IPS-NIHi7 (cell line): Measurements from ENCODE around the gene SATL1.
"Not testable (repeated sequence)": the region's sequence is repeated elsewhere in the genome, so short reads cannot be mapped to it uniquely, and the experiment has no call there.

ENCODE experiments used
- DNase-seq: peaks from one replicate; pipeline ENCODE4 v3.0.0; 2012; ENCODE audit warnings: mixed read lengths; ENCODE audit errors: extremely low spot score

Gene SATL1

GRCh38 chrX:85111347-85111746, 132.2 kb downstream of the SATL1 start:
- peak; percentile 10 for DNase-seq

- DNase-seq: peak; percentile 56
These were observed 134.3 kb downstream of the SATL1 start for GRCh38 chrX:85109235-85109634.

DNA sequence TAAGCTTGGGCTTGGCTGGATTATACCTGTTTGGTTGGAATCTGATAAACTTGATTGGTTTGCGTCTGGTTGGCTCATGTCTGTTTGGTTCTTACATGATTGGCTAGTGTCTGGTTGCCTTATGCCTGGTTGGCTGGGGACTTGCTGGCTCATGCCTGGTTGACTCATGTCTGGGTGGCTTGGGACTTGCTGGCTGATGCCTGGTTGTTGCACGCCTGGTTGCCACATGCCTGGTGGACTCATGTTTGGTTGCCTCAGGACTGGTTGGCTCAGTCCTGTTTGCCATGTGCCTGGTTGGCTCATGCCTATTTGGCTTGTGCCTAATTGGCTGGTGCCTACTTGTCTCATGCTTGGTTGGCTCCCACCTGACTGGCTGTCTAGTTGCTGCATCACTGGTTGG, 135.4 kb downstream of the SATL1 start:
- DNase-seq: no peak

GRCh38 chrX:85107407-85107806, 136.2 kb downstream of the SATL1 start:
- no peak for DNase-seq

DNA sequence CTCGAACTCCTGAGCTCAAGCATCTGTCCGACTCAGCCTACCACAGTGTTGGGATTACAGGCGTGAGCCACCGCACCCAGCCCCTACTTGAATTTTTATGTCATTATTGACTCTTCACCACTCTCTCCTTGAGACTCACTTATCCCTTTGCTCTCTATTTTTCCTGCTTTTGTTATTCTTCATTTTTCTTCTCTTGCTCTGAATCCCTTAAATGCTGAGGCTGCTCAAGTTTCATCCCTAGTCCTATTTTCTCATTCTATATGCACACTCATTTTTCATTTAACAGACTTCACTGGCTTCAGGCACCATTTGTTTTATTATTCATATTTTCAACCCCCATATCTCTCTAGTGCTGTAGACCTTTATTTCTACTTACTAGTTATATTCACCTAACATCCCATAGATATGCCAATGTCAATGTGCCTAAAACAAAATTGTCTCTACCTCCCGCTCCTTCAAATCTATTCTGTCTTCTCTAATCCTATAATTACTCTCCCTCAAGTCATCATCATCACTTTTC, 154.2 kb downstream of the SATL1 start:
- DNase-seq: no peak

DNA sequence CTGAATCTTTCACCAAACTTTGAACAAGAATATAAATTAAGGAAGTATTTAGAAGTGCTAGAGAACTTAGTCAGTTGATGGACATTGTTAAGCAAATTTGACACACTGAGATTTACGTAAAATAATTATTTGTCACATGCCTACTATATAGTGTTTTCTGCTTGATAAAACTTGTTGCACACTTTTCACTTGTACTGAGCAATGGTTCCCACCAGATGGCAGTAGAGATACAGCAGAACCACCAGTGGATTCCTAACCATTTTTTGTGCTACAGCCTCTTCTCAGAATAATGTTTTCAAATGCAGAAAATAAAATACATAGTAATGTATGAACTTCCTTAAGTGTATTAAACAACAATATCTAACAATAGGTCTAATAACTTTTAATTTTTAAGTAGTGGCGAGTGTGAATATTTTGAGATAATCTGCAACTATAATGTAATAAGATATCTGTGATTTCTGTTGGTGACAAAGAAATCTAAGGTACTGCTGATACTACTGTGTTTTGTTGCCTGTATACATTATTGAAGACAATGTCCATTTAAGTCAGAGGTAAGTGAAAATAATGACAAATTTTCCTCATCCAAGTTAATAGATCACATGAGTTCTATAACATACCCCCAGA, 158.7 kb downstream of the SATL1 start:
- peak; percentile 38 for DNase-seq

- not testable (repeated sequence) for DNase-seq
These were observed 166.3 kb downstream of the SATL1 start for GRCh38 chrX:85077247-85077646.

- no peak for DNase-seq
These were observed 177.9 kb downstream of the SATL1 start for GRCh38 chrX:85065512-85066198.

GRCh38 chrX:85052636-85053343, 190.8 kb downstream of the SATL1 start:
- no peak for DNase-seq

DNA sequence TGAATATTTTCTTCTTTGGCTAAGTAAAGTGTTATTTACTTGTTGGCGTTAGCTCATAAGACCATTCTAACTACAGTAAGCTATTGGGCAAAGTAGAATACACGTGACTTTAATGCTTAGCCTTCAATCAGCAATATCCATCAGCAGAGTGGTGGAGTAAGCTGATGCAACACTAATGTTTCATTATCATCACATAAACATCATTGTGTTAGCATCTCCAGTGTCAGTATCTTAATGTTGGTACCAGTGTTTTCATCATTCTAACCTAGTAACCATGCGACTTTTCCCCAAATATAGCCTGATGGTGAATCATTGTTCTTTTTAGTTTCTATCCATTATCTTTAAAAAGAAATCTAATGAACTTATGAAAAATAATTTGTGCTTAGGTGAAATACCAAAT, 191.4 kb downstream of the SATL1 start:
- no peak for DNase-seq

GRCh38 chrX:85051627-85052026, 192.0 kb downstream of the SATL1 start:
- no peak for DNase-seq
